GM13976 (cell line): Measurements from ENCODE around the gene SEMA6B.
"Not testable (repeated sequence)": the region's sequence is repeated elsewhere in the genome, so short reads cannot be mapped to it uniquely, and the experiment has no call there.

ENCODE experiments used
- DNase-seq: peaks from one replicate; pipeline ENCODE4 v3.0.0; 2012; ENCODE audit warnings: low spot score
- CTCF ChIP-seq: IDR thresholded peaks from 2 replicates; pipeline ENCODE4 v1.5.1; 2012; ENCODE audit warnings: borderline replicate concordance, mild to moderate bottlenecking; ENCODE audit not compliant: insufficient read depth; ENCODE audit errors: extremely low read depth, missing control alignments, control extremely low read depth
- in situ Hi-C: fragments of 300-500 bp; cut with MboI; formaldehyde crosslinking; loops from one replicate; pipeline ENCODE4 v1.12.0; 2022; ENCODE audit warnings: low sequenced_read_pairs, mixed read lengths, inconsistent platforms; ENCODE audit not compliant: unreplicated experiment

SEMA6B gene

DNA sequence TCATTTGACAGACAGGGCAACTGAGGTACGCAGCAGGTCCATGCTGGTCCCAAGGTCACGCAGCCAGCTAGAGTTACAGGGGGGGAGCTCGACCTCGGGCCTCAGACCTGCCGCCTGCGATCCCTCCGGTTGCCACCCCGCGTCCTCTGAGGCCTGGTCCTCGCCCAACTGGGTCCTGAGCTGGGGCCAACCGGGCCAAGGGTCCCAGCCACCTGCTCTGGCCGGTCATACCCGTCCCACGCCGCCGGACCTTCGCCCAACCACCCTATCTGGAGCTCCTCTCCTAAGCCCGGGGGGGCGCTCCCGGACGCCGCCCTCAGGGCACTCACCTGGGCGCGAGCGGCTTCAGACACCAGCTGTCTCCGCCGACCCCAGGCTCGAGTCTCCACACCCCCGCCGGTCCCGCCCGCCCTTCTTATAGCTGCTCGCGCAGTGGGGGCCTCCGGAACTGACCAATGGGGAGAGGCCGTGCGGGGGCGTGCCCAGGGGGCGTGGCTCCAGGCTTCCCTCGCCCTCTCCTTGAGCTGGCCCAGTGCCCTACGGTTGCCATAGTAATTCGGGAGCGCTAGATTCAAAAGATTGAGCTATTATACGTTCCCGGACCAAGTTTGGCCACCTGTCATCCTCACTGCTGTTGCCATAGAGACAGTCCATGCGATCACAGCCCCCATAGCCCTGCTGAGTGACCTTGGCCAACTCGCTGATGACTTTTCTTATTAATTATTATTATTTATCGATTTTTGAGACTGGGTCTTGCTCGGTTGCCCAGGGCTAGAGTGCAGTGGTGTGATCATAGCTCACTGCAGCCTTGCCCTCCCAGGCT, 24.4 kb downstream of the SEMA6B start, which contains the start of gene PLIN5:
TSS of gene PLIN5 (minus strand) at position 389 of the 823 bp plus-strand sequence. CDS start 1,150 bp downstream, outside the sequence.
- in situ Hi-C loops = no loop called here
- peak; percentile 77 for DNase-seq
- no peak for TF ChIP-seq CTCF

- no peak for TF ChIP-seq CTCF
- no peak for DNase-seq
- in situ Hi-C loops = no loop called here
These were observed 25.6 kb downstream of the SEMA6B start for GRCh38 chr19:4533835-4534424.

DNA sequence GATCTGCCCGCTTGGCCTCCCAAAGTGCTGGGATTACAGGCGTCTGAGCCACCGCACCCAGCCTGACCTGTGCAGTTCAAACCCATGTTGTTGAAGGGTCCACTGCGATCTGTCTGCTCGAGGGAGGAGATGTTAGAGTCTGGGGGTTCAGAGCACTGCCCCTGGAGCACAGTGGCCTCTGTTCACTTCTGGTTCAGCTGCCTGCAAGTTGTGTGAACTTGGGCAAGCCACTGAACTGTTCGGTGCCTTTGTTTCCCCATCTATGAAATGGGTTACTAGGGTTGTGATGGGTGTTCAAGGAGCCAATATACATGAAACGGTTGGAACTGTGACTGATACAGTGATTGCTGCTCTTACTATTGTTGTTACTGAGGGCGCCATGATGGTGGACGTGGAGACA, 26.1 kb downstream of the SEMA6B start:
- no peak for TF ChIP-seq CTCF
- DNase-seq = no peak
- in situ Hi-C loops = no loop called here

DNA sequence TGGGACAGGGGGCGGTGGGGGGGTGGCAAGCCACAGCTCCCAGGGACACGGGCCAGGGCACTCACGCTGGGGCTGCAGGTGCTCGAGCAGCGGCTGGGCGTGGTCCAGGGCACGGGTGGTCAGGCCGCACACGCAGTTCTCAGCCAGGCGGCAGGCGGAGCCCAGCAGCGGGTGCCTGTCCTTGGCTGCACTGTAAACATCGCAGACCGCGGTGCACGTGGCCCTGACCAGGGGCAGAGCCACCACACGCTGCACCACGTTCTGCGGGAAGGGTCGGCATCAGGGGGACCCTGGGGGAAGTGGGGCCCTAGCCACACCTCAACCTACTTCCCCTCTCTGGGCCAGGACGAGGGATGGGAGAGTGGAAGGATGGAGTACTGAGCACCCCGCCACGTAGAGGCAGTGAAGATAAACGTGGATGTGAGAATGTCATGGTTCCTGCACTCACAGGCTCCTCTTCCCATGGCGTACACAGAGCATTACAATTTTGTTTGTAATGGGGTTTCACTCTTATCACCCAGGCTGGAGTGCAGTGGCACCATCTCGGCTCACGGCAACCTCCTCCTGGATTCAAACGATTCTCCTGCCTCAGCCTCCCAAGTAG, 27.8 kb downstream of the SEMA6B start:
- no peak for DNase-seq
- in situ Hi-C loops = no loop called here
- no peak for TF ChIP-seq CTCF

- no peak for TF ChIP-seq CTCF
- in situ Hi-C loops = no loop called here
- no peak for DNase-seq
These were observed 29.5 kb downstream of the SEMA6B start for GRCh38 chr19:4529924-4530522.

DNA sequence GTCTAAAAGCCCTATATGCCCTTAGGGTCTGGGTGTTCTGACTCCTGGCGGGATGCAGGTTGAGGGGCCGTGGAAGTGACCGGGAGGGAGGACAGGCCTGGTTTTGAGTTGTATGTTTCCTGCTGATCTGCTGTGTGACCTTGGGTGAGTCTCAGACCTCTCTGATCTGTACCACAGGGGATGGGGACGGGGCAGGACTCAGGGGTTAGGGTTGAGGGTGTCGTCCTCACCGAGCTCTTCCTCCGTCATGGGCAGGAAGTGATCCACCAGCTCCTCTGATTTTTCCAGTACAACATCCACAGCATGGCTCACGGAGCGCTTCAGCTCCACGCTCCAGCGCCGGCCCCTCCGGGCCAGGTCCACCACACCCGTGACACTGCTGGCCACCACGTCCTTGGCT, 30.6 kb downstream of the SEMA6B start:
- no peak for DNase-seq
- in situ Hi-C loops = no loop called here
- no peak for TF ChIP-seq CTCF

GRCh38 chr19:4527377-4527776, 32.1 kb downstream of the SEMA6B start:
- DNase-seq, in situ Hi-C loops: not testable (repeated sequence)
